ENCODE results near the gene VDR. TPM values are rescaled to one million over a fixed set of nuclear protein-coding genes. Genes with fewer than 3 reads are reported as not detected.

The VDR gene
- total RNA-seq, result under 0.01 and 0.47 TPM in 2 replicates

DNA sequence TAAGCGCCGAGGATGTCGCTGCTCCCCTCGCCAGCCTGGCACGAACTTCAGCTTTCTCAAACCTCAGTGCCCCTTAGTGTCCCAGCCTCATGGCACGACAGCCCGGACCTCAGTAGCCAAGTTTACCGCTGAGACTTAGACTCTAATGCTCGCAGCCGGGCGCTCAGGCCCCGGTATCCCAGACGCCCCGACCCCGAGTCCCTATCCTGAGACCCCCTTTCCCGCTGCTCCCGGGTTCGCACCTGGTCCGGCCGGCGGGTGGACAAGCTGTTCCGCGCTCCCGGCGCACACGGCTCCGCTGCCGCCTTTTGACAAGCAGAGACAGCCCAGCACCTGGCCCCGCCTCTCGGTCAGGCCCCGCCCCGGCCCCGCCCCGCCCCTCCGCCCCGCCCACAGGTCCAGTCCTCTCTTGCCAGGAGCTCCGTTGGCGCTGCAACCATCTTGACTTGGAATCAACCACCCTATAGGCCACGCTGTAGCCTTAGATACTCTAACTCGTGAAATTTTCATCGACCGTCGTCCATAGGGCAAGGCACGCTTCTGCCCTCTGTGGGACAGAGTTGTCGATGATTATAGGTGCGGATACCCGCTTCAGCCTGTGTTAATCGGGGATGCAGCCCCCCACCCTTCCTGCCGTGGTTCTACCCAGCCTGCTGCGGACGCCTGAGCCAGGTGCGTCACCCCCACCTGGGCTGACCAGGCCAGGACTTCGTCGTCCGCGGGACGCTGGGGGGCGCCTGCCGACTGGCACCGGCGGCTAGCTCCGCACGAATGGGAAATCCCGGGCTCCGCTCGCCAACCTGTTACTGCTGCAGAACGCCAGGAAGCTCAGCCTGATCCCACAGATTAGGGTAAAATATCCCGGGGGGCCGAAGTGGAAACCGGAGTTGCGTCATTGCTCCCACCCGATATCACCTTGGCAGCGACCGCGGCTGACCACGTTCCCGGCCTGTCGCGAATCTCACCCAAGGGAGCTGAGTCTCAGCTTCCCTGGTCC is at the start of gene VDR:
Gene VDR, minus strand, starts transcription at position 282 of the 997 bp plus-strand sequence. CDS start 25,881 bp downstream, outside the sequence.
- peak; percentile 66 for DNase-seq

DNA sequence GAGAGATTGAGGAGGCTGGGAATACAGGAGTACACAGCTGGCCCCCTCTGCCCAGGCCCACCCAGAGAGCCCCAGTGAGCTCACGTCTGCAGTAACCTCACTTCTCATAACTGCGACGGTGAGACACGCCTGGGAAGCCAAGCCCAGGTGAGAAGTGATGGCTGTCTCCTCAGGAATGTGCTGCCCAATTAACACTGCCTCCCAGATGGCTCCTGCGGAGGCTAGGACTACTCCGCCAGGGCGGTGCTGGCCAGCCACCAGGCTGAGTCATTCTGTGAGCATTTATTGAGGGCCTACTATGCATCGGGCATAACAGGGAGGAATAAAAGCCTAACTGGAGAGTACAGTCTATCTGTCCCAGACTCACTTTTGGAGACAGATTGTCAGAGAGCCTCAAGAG is 49.3 kb upstream of the VDR start:
- DNase-seq, result no peak

DNA sequence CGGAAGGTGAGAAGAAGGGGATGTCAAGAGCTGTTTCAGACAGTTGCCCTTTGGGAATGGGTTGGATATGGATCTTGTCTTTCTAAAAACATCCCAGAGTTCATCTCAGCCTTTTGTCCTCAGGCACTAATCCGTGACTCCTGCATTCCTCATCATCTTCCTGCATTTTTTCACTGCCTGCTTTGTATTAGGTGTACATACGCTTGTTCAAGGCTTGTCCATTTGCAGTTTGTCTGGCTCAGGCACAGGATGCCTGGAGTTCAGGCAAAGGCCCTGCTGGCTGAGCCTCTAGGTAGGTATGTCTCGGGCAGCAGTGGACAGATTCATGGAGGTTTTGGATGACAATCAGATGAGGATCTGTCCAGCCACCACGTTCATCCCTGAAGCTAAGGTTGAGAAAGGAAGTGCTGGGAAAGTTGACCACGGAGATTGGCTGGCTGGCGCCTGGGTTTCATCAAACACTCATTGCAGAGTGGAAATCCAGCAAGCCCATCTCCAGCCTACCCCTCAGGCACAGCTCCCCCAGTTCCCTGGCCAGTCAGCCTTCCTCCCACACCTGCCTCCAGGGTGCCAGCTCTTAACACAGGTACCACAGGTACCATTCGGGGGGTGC is 46.2 kb upstream of the VDR start:
- DNase-seq, result no peak

DNA sequence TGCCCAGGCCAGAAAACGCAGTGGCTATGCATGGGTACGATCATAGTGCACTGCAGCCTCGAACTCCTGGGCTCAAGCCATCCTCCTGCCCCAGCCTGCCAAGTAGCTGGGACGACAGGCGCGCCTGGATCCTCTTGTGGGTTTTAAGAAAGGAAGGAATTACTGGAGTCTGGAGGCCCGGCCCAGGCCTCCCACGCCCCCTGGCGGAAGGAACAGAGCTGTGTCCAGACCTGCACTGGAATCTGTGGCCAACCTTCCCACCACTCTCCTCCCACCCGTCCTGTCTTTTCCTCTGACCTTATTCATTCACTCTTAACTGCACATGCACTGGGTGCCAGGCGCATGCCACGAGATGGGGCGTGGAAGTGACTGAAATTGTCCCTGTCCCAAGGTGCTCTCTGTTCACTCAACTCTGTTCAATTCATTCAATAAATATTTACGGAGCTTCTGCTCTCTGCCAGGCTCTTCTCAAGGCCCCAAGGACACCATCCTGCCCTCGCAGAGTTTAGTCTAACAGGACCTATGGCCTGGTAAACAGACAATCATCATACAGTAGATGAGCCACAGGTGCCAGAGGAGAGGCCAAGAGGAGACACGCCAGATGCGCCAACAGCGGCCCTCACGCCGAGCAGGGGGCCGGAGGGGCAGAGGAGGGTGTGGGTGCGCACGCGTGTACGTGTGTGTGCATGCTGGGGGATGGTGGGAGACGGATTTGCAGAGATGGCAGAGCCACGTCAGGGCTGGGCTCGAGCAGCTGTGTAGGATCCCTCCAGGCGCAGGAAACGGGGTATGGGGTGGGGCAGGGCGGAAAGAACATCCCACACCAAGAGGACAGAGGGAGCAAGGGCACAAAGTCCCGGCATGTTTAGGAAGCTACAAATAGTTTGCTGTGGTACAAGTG is 44.9 kb upstream of the VDR start:
- DNase-seq, result peak; percentile 82

DNA sequence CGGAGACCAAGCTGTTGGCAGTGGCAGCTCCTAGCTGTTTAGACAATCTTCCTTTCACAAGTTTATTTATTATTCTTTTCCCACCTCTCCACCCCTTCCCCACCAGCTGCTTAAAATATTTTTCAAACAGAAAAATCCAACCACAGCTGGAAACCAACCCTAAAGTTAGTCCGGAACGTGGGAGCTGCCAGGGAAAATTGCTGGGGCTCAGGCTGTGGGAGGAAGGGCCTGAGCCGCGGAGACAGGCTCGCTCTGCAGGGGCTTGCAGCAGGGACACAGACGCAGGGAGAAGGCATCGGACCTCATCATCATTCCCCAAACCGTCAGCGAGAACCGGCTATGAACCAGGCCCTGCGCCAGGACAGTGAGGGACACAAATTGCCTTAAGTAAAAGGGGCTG is 42.5 kb upstream of the VDR start:
- DNase-seq, result no peak

DNA sequence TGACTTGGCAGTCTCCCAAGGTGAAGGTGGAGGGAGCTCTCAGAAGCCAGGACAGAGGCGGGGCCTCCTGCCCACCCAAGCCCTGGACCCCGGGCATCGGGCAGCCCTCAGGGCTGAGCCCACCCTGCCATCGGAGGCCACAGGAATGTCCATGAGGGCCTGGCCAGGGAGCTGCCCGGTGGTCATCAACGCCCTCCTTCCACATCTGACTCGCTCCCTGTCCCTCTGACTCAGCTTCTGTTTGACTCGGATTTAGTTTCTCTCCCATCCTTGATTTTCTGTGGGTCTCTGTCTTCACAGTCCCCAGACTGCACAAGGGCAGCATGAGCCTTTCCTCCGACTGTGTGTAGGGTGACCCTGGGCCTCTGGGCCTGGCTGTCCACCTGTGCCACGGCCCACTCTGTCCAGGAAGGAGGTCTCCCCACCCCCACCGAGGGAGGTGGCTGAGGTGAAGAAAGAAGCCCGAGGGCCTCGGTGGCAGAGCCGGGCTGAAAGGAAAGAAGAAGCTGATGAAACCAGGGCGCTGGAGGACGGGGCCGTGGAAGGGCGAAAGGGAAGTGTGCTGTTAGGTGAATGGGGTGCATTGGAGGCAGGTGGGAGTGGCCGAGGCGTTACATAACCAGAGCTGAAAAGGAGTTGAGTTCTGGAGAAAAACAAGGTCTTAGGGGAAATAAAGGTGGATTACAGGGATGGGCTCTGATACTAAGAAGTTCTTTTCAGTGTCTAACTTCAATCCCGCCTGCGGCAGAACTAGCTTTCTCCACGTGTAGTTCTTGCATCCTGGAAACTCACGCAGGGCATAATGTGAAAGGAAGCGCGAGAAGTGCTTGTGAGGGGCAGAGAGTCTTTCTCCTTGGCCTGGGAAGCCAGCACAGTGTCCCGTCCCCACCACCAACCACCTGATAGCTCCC is 41.9 kb upstream of the VDR start:
- DNase-seq, result no peak

DNA sequence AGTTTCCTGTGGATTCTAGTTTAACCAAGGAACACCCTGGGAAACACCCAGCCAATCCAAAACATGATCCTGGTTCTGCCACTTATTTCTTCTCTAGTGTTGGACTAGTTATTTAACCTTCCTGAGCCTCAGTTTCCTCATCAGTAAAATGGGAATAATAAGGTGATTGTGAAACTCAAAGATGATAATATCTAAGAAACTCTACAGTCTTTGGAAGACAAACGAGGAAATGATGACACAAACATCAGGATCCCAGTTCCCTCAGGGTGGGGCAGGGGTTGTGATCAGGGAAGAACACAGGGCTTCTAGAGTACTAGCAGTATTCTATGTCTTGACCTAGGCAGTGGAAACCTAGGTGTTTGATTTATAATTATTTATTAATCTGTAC is 40.5 kb upstream of the VDR start:
- no peak for DNase-seq

DNA sequence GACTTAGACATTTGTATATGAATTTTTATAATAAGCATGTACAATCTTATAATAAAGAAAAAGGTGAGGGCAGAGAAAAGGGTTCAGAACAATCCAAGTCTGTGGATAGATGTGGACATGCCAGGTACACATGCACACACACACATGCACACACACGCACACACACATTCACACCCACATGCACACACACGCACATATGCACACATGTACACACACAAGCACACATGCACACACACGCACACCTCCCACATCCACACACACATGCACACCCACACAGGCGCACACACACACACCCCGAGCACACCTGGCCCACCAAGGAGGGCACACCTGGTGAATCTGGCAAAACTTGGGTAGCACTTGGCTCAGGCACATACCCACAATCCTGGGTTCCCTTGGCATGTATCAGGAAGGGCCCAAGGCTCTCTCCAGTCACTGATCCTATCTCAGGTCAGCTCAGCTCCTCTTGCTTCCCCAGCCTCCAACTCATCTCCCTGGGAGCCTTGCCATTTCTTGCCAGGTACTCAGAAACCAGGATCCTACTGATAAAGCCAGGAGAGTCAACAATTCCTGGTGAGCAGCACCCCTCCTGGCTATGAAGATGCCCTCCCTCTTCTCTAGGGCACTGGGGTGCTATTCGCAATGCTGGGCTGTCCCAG is 40.0 kb upstream of the VDR start:
- no peak for DNase-seq

DNA sequence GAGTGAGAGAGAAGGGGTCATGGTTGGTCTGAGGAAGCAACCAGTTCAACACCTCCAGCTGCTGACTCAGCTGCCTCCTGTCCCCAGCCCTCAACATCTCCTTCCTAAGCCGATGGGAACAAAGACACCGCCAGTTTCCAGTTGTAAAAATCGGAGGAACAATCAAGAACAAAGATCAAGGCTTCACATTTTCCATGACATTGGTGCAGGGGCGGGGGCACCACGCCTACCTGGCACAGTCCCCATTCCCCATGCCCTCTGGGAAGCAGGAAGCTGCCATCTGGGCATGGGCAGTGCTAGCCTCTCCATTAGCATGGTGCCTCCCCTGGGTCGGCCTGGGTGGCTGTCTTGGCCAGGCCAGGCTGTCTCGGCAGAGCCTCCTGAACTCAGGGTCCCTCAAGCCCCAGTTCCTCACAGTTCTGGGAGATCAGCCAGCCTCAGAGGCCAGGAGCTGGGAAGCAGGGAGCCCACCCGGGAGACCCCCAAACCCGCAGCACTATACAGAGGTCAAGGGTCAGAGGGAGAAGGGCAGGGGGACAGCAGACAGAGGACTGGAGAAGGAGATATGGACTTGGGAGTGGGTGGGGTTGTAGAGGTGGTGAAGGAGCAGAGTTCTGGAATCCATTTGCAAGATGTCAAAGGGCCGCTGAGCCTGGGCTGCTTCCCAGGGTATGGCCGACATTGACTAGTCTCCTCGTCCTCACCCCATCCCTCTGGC is 39.0 kb upstream of the VDR start:
- DNase-seq, result peak; percentile 6

DNA sequence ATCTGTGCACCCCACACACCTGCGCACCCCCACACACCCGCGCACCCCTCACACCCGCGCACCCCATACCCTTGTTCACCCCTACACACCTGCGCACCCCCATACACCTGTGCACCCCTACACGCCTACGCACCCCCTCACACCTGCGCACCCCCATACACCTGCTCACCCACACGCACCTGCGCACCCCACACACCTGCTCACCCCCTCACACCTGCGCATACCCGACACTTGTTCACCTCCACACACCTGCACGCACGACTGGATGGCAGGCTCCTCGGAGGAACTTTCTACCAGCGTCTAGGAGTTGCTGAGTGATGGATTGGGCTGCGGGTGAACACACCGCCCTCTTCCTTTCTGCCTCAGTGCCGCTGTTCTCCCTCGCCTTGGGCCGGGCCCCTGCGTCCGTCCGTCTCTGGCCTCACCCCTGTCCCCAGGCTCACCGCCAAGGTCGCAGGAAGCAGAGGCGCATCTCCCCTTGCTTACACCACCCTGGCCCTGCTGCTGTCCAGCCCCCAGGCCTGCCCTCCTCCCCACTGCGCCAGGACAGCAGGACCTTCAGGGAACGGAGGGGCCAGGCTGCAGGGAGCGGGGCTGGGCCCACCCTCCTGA is 37.9 kb upstream of the VDR start:
- DNase-seq, result no peak

DNA sequence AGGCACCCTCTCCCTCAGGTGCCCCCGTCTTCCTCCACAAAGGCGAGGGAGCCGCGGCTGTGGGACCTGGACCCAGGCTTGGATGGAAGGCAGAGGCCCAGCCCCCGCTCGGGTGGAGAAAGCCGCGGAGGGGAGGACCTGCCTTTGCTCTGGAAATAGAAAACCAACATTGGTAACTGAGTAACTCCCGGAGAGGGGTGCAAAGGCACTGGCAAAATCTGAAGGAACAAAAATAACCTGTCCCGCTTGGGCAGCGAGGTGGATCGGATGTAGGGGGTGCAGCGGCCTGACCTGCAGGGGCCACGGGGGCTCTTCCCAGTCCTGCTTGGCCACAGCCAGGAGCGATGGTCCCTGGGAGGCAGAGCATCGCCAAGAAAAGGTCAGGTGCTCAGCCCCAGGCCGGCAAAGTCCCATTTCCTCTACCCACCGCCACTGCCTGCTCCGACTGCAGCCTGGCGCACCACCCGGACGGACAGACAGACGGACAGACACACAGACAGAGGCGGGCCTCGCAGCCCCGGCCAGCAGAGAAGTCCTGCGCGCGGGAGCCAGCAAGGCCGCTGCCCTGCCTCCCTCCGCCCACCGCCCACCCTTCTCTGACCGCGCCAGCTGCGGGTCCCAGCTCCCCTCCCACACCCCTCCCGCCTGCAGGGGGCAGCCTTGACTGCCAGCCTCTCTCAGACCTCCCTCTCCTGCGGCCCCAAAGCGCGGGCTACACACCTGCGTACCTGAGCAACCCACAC is 37.2 kb upstream of the VDR start:
- peak; percentile 28 for DNase-seq

DNA sequence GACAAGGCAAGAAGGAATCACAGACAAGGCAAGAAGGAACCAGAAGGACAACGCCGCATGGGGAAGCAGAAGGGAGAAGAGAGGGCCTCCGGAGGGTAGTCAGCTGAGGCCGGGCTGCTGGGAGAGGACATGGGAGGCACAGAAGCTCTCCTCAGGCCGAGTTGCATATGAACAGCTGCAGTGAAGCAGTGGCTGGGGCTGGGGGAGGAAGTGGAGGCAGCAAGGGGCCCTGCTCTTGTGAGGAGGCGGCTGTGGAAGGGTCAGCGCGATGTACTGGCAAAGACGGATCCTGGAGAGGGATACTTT is 36.6 kb upstream of the VDR start:
- no peak for DNase-seq

DNA sequence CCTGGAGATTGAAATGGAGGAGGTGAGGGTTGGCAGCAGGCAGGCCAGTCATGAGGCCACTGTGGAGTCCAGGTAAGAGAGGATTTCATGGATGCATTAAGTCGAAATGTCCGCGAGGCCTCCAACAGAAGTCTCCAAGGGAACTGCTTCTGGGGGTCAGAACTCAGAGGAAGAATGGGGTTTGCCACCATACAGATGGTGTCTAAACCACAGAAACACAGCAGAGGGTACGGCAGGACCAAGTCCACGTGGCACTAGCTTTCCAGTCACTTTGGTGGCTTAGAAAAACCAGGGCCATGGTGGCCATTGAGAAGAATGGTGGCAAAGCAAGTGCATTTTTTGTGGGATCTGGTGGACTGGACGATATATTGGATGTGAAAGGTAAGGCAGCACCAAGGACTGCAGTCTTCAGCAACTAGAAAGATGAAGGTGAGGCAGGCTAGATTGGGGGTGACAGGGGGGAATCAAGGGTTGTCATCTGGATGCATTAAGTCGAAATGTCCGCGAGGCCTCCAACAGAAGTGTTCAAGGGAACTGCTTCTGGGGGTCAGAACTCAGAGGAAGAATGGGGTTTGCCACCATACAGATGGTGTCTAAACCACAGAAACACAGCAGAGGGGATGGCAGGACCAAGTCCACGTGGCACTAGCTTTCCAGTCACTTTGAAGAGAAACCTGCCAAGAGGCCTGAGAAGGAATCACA is 36.1 kb upstream of the VDR start:
- DNase-seq, result no peak

DNA sequence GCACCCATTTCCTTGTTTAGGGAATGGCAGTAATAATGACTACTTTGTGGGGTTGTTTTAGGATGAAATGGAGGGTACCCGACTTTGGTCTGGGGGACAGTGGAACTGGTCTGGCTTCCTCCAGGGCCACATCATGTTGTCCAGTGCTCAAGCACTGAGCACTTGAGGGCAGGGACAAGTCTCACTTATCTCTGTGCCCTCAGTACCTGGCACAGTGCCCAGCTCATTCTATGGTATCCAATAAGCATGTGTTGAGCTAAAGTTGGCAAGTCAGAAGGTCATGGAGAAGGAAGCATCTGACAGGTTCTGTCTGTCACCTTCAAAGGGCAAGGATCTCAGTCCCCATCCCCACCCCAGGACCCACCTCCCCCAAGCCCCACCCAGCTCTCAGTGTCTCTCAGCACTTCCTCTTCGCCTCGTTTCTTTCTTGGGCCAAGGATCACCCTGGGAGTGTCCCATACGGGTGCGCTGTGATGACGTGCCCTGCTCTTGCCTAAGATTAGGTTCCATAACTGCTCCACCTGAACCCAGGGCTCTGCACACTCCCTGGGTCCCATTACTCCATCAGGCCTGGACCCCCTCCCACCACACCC is 34.3 kb upstream of the VDR start:
- DNase-seq, result no peak

DNA sequence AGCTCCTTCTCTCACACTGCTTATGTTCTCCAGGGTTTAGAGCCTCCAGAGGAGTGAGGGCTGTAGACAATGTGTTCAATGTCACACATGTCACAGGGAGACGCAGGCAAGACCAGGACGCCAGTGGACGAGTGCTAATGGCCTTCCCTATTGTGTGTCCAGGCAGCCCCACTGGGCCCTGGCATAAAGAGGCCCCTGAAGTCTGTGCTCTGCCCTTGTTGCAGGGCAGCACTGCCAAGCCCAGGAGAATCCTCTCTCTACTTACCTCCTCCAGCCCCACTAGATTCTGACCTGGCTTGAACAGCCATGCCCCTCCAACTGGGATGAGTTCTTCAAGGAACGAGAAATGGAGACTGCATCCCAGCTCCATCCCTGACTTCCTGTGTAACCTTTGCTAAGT is 33.8 kb upstream of the VDR start:
- DNase-seq, result no peak

DNA sequence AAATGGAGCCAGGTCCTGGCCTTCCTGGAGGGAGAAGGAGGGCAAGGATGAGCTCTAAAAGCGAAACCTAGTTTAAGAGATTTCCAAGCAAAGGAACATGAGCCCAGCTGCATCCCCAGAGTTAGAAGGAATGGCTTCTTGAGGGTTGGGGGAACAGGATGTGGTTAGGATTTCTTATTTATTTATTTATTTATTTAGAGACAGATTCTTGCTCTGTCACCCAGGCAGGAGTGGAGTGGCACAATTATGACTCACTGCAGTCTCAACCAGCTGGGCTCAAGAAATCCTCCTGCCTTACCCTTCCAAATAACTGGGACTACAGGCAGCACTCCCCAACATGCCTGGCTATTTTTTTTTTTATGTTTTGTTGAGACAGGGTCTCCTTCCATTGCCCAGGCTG is 33.3 kb upstream of the VDR start:
- DNase-seq, result no peak

DNA sequence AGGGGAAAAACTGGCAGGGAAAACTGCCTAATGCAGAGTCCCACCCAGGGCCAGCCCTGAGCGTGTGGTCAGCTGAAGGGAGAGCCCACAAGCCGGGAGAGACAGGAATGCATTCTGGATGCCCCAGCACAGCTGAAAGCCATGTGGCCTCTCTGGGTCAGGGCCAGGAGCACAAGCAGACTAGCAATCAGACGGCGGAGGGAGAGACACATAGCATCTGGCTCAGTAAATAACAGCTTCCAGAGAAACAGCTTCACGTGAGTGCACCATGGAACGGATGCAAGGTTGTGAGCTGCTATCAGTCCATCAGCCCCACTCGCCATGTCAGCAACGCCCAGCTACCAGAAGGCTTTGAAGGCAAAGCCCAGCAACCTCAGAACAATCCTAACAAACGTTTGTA is 30.4 kb upstream of the VDR start:
- DNase-seq, result no peak

DNA sequence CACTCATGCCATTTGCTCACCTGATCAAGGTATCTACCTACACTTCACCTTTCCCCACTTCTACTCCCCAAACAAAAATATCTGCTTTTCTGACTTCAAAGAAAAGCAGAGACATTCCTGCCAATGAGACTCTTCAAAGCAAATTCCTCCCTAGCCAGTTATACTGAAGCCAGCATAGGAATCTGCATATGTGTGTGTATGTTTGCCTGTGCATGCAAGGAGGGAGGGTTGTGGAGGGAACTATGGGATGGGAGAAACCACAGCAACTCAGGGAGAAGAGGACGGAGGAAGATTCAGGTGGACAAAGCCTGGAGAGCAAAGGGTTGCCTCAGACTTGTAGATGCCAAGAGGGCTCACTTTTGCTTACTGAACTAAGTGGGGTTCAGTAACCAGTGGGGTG is 26.4 kb upstream of the VDR start:
- DNase-seq, result no peak

DNA sequence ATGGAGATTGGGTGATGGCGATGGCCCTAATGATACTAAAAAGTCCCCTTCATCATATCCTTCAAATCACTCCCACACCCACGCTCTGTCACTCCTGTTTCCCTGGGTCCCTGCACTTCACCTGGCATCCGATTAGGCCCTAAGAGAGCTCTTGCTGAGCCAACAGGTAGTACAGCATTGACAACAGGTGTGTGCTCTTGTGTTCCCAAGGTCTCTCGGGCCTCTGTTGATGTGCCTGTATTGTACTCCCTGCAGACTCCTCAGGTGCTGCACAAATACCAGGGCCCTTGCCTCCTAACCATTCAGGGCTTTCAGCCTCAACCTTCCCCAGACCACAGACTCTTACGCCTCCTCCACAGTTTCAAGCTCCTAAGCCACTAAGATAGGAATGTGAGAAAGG is 25.8 kb upstream of the VDR start:
- DNase-seq, result no peak
